ENCODE results near the gene MRPL21.

Gene MRPL21

DNA sequence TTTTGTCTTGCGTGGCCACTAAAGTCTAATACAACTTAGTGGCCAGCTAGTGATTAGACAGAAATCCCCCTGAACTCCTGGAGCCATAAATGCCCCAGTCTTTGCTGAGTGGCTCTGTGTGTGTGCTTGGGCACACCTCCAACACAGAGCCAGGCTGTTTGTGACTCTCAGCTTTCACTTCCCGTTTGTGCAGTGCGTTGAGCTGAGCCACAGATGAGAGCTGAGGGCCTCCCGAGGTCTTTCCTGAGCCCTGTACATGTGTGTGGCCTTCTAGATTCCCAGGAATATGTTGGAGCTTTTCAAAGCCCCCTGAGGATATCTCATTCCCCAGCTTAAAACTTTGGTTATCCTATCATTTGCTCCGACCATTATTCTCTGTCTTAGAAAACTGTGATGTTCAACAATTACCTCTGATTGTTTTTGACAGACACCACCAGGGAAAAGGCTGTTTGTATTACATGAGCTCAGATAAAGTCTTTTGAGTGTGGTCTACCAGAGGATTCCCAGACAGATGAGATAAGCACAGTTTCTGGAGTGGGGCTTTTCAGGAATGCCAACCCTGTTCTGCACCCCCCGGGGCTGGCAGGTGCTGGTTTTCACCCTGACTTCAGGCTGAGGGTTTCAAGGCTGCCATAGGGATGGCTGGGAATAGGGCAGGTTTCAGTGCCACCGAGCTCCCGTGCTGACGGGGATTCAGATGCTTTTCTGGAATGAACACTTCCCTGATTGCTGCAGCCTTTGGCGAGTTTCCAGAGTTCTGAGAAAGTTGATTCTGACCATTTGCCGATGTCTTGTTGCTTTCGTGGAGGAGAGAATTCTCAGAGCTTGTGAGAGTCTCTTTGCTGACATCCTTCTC lies 23.9 kb upstream of the MRPL21 start:
- ChIA-PET POLR2A (ENCODE audit: low non-redundant PET) (no interaction called here), CTCF (no interaction called here)
- no peak for TF ChIP-seq CTCF (conservative IDR thresholded peaks at IDR 0.05; ENCODE audit: low read depth)
- H3K27ac ChIP-seq: no peak overlapping the region
- DNase-seq (ENCODE audit: low spot score): no peak

DNA sequence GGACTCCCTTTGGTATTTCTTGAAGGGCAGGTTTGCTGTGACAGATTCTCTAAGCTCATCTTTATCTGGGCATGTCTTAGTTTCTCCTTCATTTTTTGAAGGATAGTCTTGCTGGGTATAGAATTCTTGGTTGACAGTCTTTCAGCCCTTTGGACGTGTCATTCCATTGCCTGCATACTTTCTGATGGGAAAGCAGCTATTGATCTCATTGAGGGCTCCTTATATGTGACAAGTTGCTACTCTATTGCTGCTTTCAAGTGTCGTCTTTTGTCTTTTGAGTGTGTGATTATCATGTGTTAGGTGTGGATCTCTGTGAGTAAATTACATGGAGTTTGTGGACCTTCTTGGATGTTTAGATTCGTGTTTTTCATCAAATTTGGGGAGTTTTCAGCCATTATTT lies 22.0 kb upstream of the MRPL21 start:
- POLR2A ChIA-PET (ENCODE audit: low non-redundant PET): no interaction called here
- CTCF ChIA-PET: no interaction called here
- H3K27ac ChIP-seq: no peak overlapping the region
- no peak for TF ChIP-seq CTCF (conservative IDR thresholded peaks at IDR 0.05; ENCODE audit: low read depth)
- DNase-seq (ENCODE audit: low spot score): no peak

GRCh38 chr11:68924073-68924925 lies 20.7 kb upstream of the MRPL21 start:
- DNase-seq (ENCODE audit: low spot score): no peak
- CTCF ChIA-PET: no interaction called here
- H3K27ac ChIP-seq: no peak overlapping the region
- TF ChIP-seq CTCF (conservative IDR thresholded peaks at IDR 0.05; ENCODE audit: low read depth): no peak
- POLR2A ChIA-PET (ENCODE audit: low non-redundant PET): no interaction called here

DNA sequence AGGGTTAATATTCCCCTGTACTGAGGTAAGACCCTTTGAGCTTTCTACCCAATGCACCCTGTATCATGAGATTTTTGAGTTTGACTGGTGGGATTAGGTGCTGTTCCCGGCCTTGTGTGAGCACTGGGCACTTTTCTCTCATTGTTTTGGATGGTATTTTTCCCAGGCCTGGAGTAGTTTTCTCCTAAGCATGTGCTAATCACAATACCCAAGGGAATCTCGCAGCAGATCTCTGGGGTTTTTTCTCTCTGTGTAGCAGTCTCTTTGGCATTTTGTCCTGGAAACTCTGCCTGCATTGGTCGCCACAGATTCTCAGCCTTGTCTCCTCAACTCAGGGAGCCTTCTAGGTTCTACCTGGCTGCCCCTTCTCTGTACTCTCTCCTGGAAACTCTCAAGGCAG lies 20.0 kb upstream of the MRPL21 start:
- CTCF ChIA-PET: no interaction called here
- no peak for TF ChIP-seq CTCF (conservative IDR thresholded peaks at IDR 0.05; ENCODE audit: low read depth)
- DNase-seq (ENCODE audit: low spot score): no peak
- no peak overlapping the region for H3K27ac ChIP-seq
- POLR2A ChIA-PET (ENCODE audit: low non-redundant PET): no interaction called here

DNA sequence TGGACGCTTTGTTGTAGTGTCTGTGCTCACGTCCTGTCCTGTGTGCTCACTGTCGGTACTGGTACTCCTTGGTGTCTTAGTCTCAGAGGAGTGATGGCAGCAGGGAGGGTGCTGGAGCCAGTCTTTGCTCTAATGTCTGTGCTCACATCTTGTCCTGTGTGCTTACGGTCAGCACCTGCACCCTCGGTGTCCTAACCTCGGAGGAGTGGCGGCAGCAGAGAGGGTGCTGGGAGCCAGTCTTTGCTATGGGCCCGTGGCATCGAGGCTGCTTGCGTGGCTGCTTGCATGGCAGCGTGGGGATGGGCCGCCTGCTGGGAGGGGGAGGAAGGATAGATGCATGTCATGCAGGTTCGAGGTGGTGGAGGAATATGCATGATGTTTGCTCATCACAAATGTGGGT lies 12.8 kb upstream of the MRPL21 start:
- no peak for TF ChIP-seq CTCF (conservative IDR thresholded peaks at IDR 0.05; ENCODE audit: low read depth)
- ChIA-PET CTCF (no interaction called here), POLR2A (ENCODE audit: low non-redundant PET) (no interaction called here)
- H3K27ac ChIP-seq: no peak overlapping the region
- DNase-seq (ENCODE audit: low spot score): no peak

DNA sequence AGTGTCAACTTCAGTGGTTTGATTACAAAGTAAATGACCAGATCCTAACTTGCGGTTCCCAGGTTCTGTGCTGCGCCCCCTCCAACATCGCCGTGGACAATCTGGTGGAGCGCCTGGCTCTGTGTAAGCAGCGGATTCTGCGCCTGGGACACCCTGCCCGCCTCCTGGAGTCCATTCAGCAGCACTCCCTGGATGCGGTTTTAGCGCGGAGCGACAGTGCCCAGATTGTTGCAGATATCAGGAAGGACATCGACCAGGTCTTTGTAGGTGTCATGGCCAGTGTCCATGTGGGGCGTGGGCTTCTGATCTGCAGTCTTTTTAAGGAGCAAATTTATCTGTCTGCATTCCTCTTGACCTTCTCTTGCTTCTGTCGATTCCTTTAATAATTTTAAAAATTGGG lies 11.1 kb upstream of the MRPL21 start:
- CTCF ChIA-PET: no interaction called here
- DNase-seq (ENCODE audit: low spot score): no peak
- no peak for TF ChIP-seq CTCF (conservative IDR thresholded peaks at IDR 0.05; ENCODE audit: low read depth)
- H3K27ac ChIP-seq: no peak overlapping the region
- POLR2A ChIA-PET (ENCODE audit: low non-redundant PET): no interaction called here

Measured in RWPE1 (cell line).